HG03460 (cell line): ENCODE measurements around the gene FGF6.
"Not testable (repeated sequence)": the region's sequence is repeated elsewhere in the genome, so short reads cannot be mapped to it uniquely, and the experiment has no call there.

ENCODE experiments used
- ATAC-seq: cut with Tn5 transposase; IDR thresholded peaks from one replicate; pipeline ENCODE4 v1.9.1; 2021; ENCODE audit not compliant: unreplicated experiment

The FGF6 gene

GRCh38 chr12:4421590-4422031 lies 24.0 kb downstream of the FGF6 start:
- no peak for ATAC-seq

- ATAC-seq: no peak
These were observed 25.4 kb downstream of the FGF6 start for GRCh38 chr12:4420138-4420670.

- ATAC-seq: no peak
These were observed 26.7 kb downstream of the FGF6 start for GRCh38 chr12:4418913-4419312.

- no peak for ATAC-seq
These were observed 27.7 kb downstream of the FGF6 start for GRCh38 chr12:4417936-4418335.

- no peak for ATAC-seq
These were observed 28.2 kb downstream of the FGF6 start for GRCh38 chr12:4417455-4417854.

- no peak for ATAC-seq
These were observed 29.3 kb downstream of the FGF6 start for GRCh38 chr12:4416276-4416675.

DNA sequence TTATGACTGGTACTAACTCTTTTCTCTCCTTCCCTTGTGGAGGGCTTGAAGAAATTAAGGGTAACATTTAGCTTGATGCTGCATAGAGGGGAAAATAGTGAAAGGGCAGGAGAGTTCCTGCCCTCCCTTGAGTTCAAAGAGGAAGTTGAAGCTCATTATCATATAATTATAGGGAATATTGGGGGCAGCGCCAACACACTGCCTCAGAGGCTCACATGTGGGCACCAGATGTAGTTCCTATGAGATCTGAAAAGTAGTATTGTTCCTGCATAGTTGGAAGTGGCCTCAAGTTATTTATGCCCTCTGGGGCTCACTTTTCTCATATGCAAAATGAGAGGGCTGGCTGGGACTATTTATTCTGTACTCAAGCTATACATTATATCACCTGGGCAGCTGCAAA lies 33.1 kb downstream of the FGF6 start:
- ATAC-seq: no peak

GRCh38 chr12:4412056-4412455 lies 33.6 kb downstream of the FGF6 start:
- ATAC-seq: no peak

GRCh38 chr12:4407136-4407535 lies 38.5 kb downstream of the FGF6 start:
- ATAC-seq: no peak

- not testable (repeated sequence) for ATAC-seq
These were observed 40.6 kb downstream of the FGF6 start for GRCh38 chr12:4404877-4405637.

- ATAC-seq: no peak
These were observed 42.6 kb downstream of the FGF6 start for GRCh38 chr12:4402996-4403395.

DNA sequence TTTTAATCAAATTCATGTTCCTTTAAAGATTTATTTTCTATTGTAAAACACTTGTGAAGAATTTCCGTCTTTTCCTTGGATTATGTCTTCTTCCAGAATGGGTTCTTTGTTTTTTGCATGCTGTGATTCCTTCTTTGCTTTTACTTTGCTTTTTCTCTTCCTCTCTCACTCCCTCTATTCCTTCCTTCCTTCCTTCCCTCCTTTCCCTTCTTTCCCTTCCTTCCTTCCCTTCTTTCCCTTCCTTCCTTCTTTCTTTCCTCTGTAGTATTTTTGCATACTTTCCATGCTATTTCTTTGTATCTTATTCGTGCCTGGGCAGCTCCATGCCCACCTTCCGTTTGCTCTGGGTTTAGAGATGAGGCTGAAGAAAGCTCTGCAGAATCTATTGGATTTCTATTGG lies 44.5 kb downstream of the FGF6 start:
- no peak for ATAC-seq

- ATAC-seq: no peak
These were observed 49.8 kb downstream of the FGF6 start for GRCh38 chr12:4395818-4396217.

GRCh38 chr12:4393211-4393610 lies 52.4 kb downstream of the FGF6 start:
- no peak for ATAC-seq

- no peak for ATAC-seq
These were observed 53.3 kb downstream of the FGF6 start for GRCh38 chr12:4392223-4392742.

- no peak for ATAC-seq
These were observed 57.0 kb downstream of the FGF6 start for GRCh38 chr12:4388662-4389061.

DNA sequence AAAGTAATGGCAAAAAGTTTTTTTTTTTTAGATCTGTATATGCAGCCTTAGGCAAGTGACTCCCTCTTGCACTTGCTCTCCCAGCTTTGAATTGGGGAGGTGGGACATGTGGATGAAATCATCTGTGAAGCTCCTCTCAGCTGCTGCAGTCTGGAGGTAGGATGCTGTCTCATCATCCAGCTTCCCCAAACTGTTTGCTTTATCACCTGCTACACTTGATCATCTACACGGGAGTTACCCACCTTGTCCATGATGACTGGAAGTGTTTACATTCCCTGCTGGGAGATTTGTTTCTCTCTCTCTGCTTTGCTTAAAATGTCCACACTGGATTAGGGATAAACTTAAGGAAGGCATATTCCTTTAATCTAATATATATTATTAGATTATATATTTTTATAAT lies 57.6 kb downstream of the FGF6 start:
- no peak for ATAC-seq

DNA sequence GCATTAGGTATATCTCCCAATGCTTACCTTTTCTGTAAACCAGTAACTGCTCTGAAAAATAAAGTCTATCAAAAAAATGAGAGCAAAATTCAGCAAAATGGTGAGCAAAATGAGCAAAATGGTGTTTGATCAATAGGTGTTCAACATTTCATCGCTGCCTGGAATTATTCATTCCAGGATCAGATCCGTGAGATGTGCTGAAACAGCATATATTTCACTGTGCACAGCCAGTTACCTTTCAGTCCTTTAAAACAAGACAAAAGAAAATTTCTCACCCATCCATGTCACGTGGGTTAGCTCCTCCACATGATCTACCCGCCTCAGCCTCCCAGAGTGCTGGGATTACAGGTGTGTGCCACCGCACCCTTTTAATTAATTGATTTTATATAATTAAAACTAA lies 58.0 kb downstream of the FGF6 start:
- ATAC-seq: no peak

DNA sequence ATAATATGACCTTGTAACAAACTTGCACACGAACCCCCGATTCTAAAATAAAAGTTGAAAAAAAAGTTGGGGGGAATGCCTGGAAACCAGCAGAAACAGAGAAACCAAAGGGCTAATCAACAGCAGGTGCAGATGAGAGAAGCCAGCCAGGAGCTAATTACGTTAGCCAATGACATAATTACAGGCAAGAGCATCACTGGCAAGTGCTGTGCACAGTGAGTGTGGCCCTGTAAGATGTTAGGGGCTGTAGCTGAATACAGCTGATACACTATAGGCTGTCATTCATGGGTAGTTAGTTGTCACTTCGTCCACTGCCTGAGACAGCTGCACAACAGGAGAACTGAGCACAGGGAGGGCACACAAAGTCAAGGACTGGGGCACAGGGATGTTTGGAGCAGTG lies 58.8 kb downstream of the FGF6 start:
- no peak for ATAC-seq
